ENCODE measurements around the gene SLC13A5.

DNA sequence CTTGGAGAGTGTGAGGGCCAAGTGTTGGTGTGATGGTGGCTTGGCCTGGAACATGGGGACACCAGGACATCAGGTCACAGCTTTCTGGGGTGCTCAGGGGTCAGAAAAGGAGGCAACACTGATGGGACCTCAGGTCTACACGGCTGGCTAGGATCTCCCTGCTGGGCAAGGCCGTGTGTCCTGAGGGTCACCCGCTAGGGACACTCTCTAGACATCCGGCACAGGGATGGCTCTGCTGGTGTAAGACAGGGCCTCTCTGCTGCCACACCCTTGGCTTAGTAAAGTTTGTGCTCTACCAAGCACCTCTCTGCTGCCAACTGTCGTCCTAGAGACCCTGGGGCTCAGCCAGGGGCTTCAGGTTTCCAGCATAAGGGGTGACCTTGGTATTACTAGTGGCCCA lies 16.3 kb downstream of the SLC13A5 start:
- TF ChIP-seq, protein P1, sequence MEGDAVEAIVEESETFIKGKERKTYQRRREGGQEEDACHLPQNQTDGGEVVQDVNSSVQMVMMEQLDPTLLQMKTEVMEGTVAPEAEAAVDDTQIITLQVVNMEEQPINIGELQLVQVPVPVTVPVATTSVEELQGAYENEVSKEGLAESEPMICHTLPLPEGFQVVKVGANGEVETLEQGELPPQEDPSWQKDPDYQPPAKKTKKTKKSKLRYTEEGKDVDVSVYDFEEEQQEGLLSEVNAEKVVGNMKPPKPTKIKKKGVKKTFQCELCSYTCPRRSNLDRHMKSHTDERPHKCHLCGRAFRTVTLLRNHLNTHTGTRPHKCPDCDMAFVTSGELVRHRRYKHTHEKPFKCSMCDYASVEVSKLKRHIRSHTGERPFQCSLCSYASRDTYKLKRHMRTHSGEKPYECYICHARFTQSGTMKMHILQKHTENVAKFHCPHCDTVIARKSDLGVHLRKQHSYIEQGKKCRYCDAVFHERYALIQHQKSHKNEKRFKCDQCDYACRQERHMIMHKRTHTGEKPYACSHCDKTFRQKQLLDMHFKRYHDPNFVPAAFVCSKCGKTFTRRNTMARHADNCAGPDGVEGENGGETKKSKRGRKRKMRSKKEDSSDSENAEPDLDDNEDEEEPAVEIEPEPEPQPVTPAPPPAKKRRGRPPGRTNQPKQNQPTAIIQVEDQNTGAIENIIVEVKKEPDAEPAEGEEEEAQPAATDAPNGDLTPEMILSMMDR (IDR thresholded peaks at IDR 0.05) = no peak
- no peak for TF ChIP-seq POLR2AphosphoS5 (IDR thresholded peaks at IDR 0.05)
- no peak for TF ChIP-seq POLR2A (IDR thresholded peaks at IDR 0.05)
